ENCODE measurements around the gene SSBP2. TPM values are rescaled to one million over a fixed set of nuclear protein-coding genes. Genes with fewer than 3 reads are reported as not detected.

SSBP2 gene
- total RNA-seq, 1 donor from 2014 or later, result 146 TPM

- no peak for DNase-seq
- no peak overlapping the region for H3K27ac Mint-ChIP-seq (ENCODE audit: unreplicated experiment)
- H3K4me1 Mint-ChIP-seq (ENCODE audit: low read depth, unreplicated experiment), result peaks cover 11% of the 10 kb centered on the region
- no peaks in the 10 kb centered on the region for H3K27me3 Mint-ChIP-seq (ENCODE audit: unreplicated experiment)
- H3K4me3 Mint-ChIP-seq (ENCODE audit: unreplicated experiment), result no peak overlapping the region
- H3K36me3 Mint-ChIP-seq (ENCODE audit: unreplicated experiment), result no peaks in the 10 kb centered on the region
- H3K9me3 Mint-ChIP-seq (ENCODE audit: unreplicated experiment), result no peaks in the 10 kb centered on the region
- TF ChIP-seq, protein P1, sequence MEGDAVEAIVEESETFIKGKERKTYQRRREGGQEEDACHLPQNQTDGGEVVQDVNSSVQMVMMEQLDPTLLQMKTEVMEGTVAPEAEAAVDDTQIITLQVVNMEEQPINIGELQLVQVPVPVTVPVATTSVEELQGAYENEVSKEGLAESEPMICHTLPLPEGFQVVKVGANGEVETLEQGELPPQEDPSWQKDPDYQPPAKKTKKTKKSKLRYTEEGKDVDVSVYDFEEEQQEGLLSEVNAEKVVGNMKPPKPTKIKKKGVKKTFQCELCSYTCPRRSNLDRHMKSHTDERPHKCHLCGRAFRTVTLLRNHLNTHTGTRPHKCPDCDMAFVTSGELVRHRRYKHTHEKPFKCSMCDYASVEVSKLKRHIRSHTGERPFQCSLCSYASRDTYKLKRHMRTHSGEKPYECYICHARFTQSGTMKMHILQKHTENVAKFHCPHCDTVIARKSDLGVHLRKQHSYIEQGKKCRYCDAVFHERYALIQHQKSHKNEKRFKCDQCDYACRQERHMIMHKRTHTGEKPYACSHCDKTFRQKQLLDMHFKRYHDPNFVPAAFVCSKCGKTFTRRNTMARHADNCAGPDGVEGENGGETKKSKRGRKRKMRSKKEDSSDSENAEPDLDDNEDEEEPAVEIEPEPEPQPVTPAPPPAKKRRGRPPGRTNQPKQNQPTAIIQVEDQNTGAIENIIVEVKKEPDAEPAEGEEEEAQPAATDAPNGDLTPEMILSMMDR (IDR thresholded peaks at IDR 0.05; ENCODE audit: partially characterized antibody, unreplicated experiment), result no peak
Measured at GRCh38 chr5:81762853-81763252, 12.0 kb upstream of the SSBP2 start.

GRCh38 chr5:81762401-81762800 lies 11.5 kb upstream of the SSBP2 start:
- H3K27ac Mint-ChIP-seq (ENCODE audit: unreplicated experiment), result no peak overlapping the region
- peaks cover 7% of the 10 kb centered on the region for H3K4me1 Mint-ChIP-seq (ENCODE audit: low read depth, unreplicated experiment)
- H3K9me3 Mint-ChIP-seq (ENCODE audit: unreplicated experiment), result no peaks in the 10 kb centered on the region
- TF ChIP-seq, protein P1 (IDR thresholded peaks at IDR 0.05; ENCODE audit: partially characterized antibody, unreplicated experiment), result no peak
- DNase-seq, result no peak
- H3K4me3 Mint-ChIP-seq (ENCODE audit: unreplicated experiment), result no peak overlapping the region
- H3K36me3 Mint-ChIP-seq (ENCODE audit: unreplicated experiment), result no peaks in the 10 kb centered on the region
- H3K27me3 Mint-ChIP-seq (ENCODE audit: unreplicated experiment), result no peaks in the 10 kb centered on the region

DNA sequence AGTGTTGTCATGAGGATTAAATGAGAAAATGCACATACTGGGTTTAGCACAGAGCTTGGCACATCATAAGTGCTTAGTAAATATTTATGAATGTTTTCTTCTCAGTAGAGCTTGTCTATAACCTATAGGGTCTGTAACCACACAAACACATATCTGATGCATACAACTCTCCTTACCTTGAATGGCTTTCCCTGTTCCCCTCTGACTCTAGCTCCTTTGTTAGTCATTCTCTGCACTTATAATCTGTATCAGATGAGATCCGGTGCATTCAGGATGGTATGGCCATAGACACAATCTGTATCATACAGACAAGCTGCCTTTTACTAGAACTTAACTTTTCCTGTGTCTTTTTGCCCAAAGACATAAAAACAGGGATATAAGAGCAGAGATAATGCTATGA lies 11.1 kb upstream of the SSBP2 start:
- Mint-ChIP-seq H3K27ac (ENCODE audit: unreplicated experiment) (no peak overlapping the region), H3K4me1 (ENCODE audit: low read depth, unreplicated experiment) (peaks cover 3% of the 10 kb centered on the region), H3K36me3 (ENCODE audit: unreplicated experiment) (no peaks in the 10 kb centered on the region), H3K9me3 (ENCODE audit: unreplicated experiment) (no peaks in the 10 kb centered on the region), H3K4me3 (ENCODE audit: unreplicated experiment) (no peak overlapping the region), H3K27me3 (ENCODE audit: unreplicated experiment) (no peaks in the 10 kb centered on the region)
- TF ChIP-seq, protein P1 (IDR thresholded peaks at IDR 0.05; ENCODE audit: partially characterized antibody, unreplicated experiment), result no peak
- no peak for DNase-seq

DNA sequence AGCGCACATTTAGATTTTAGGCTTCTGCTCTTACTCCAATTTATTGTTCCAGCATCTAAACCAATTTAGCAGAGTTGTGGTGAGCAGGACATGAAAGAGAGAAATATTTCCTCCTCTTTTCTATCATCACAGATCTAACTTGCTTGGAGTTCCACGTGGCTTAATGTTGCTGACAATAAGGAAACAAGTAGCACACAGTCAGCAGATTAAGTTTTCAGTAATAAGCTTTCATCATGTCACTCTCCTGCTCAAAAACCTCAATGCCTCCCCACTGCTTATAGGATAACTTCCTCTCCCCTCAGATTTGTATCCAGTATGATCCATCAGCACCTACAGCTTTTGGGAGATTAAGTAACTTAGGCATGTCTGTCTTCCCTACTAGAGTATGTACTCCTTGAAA lies 10.4 kb upstream of the SSBP2 start:
- H3K36me3 Mint-ChIP-seq (ENCODE audit: unreplicated experiment), result no peaks in the 10 kb centered on the region
- H3K27ac Mint-ChIP-seq (ENCODE audit: unreplicated experiment), result no peak overlapping the region
- DNase-seq, result no peak
- no peaks in the 10 kb centered on the region for H3K9me3 Mint-ChIP-seq (ENCODE audit: unreplicated experiment)
- peaks cover 1% of the 10 kb centered on the region for H3K4me1 Mint-ChIP-seq (ENCODE audit: low read depth, unreplicated experiment)
- H3K4me3 Mint-ChIP-seq (ENCODE audit: unreplicated experiment), result no peak overlapping the region
- TF ChIP-seq, protein P1 (IDR thresholded peaks at IDR 0.05; ENCODE audit: partially characterized antibody, unreplicated experiment), result no peak
- H3K27me3 Mint-ChIP-seq (ENCODE audit: unreplicated experiment), result no peaks in the 10 kb centered on the region

DNA sequence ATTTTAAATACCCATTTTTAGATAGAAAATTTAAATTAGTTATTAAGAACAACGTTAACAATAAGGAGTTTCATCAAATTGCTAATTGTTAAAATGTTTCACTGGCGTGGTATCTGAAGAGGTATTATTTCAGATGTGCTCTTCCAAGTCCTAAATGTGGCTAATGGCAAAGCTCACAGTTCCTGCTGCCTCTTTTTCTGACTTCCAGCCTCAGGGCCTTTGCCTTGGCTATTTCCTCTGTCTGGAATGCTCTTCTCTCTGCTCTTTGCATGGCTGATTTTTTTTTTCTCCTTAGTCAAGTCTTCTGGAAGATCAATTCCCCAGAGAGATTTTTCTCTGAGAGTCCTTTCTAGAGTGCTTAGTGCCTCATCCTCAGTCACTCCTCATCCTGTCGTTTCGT lies 9.6 kb upstream of the SSBP2 start:
- no peak overlapping the region for H3K27ac Mint-ChIP-seq (ENCODE audit: unreplicated experiment)
- no peak overlapping the region for H3K4me3 Mint-ChIP-seq (ENCODE audit: unreplicated experiment)
- no peaks in the 10 kb centered on the region for H3K36me3 Mint-ChIP-seq (ENCODE audit: unreplicated experiment)
- peaks cover 4% of the 10 kb centered on the region for H3K4me1 Mint-ChIP-seq (ENCODE audit: low read depth, unreplicated experiment)
- TF ChIP-seq, protein P1 (IDR thresholded peaks at IDR 0.05; ENCODE audit: partially characterized antibody, unreplicated experiment), result no peak
- H3K27me3 Mint-ChIP-seq (ENCODE audit: unreplicated experiment), result no peaks in the 10 kb centered on the region
- H3K9me3 Mint-ChIP-seq (ENCODE audit: unreplicated experiment), result no peaks in the 10 kb centered on the region
- DNase-seq, result no peak
